SH-SY5Y (cell line): ENCODE data around the gene MID1IP1.

Experiments used
- GATA2 ChIP-seq: IDR thresholded peaks from 2 replicates; pipeline ENCODE4 v1.6.1; 2011; ENCODE audit warnings: mild to moderate bottlenecking, low read depth, low read length
- GATA3 ChIP-seq: IDR thresholded peaks from 2 replicates; pipeline ENCODE4 v1.6.1; 2011; ENCODE audit warnings: low read depth, mild to moderate bottlenecking, low read length, moderate library complexity

The MID1IP1 gene

DNA sequence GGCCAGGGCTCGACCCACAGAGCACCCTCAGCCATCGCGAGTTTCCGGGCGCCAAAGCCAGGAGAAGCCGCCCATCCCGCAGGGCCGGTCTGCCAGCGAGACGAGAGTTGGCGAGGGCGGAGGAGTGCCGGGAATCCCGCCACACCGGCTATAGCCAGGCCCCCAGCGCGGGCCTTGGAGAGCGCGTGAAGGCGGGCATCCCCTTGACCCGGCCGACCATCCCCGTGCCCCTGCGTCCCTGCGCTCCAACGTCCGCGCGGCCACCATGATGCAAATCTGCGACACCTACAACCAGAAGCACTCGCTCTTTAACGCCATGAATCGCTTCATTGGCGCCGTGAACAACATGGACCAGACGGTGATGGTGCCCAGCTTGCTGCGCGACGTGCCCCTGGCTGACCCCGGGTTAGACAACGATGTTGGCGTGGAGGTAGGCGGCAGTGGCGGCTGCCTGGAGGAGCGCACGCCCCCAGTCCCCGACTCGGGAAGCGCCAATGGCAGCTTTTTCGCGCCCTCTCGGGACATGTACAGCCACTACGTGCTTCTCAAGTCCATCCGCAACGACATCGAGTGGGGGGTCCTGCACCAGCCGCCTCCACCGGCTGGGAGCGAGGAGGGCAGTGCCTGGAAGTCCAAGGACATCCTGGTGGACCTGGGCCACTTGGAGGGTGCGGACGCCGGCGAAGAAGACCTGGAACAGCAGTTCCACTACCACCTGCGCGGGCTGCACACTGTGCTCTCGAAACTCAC lies 3.6 kb downstream of the MID1IP1 start:
- no peak for TF ChIP-seq GATA2

DNA sequence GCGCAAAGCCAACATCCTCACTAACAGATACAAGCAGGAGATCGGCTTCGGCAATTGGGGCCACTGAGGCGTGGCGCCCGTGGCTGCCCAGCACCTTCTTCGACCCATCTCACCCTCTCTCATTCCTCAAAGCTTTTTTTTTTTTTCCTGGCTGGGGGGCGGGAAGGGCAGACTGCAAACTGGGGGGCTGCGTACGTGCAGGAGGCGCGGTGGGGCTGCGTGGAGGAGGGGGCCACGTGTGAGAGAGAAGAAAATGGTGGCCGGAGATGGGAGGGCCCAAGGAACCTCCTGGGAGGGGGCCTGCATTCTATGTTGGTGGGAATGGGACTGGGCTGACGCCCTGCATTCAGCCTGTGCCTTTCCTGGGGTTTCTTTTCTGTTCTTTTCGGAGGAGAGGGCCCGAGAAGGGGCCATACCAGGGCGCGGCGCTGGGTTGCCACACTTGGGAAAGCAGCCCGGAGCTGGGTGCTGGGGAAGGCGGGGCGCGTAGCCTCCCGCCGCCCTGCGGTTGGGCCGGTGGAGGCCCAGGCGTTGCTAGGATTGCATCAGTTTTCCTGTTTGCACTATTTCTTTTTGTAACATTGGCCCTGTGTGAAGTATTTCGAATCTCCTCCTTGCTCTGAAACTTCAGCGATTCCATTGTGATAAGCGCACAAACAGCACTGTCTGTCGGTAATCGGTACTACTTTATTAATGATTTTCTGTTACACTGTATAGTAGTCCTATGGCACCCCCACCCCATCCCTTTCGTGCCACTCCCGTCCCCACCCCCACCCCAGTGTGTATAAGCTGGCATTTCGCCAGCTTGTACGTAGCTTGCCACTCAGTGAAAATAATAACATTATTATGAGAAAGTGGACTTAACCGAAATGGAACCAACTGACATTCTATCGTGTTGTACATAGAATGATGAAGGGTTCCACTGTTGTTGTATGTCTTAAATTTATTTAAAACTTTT lies 4.5 kb downstream of the MID1IP1 start:
- TF ChIP-seq GATA2 (no peak), GATA3 (no peak)

DNA sequence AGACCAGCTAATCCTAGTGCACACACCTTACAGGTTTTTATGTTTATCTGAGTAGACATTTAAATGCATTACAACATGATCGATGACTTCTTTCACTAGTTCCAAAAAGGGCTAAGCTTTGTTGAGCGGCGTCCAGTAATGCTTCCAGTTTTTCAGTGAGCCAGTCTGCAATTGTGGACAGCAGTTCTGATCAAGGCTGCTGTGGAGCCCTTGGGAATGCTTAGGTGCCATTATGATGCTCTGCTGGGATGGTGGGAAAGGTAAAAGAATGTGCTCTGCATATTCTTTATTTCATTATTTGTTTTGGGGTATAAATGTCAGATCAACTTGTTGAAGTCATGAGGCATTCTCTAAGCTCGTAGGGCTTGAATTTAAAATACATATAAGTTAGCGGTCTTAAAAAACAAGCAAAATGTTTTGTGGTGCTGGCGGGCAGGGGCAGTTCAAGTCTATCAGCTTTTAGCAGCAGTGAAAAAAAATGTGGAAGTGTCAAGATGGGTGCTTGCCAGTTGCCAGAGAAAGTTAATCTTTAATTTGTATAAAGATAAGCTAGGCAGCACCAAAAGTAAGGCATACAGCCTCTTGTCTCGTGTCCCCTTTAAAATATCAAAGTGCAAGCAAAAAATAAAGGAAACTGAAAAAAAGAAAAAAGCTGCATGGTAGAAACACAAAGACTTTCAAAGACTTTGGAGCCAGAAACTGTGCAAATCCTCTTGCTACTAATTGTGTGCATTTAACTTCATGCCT lies 5.8 kb downstream of the MID1IP1 start:
- TF ChIP-seq GATA2 (no peak), GATA3 (no peak)

DNA sequence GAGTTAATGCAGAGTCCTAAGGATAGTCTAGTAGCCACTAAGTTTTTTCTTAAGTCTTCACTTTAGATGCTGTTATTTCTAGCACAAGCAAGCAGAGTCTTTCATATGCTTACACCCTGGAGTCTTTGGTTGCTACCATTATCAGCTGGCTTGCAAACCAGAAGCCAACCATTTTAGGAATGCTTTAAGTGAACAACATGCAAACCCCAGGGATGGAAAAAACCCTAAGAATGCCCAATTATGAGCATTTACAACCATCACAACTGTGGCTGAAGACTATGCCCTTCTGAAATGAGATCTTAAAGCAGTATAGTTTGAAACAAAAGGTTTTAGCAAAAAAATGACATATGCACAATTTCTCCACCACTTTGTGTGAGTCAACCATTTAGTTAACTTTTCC lies 6.6 kb downstream of the MID1IP1 start:
- no peak for TF ChIP-seq GATA3

DNA sequence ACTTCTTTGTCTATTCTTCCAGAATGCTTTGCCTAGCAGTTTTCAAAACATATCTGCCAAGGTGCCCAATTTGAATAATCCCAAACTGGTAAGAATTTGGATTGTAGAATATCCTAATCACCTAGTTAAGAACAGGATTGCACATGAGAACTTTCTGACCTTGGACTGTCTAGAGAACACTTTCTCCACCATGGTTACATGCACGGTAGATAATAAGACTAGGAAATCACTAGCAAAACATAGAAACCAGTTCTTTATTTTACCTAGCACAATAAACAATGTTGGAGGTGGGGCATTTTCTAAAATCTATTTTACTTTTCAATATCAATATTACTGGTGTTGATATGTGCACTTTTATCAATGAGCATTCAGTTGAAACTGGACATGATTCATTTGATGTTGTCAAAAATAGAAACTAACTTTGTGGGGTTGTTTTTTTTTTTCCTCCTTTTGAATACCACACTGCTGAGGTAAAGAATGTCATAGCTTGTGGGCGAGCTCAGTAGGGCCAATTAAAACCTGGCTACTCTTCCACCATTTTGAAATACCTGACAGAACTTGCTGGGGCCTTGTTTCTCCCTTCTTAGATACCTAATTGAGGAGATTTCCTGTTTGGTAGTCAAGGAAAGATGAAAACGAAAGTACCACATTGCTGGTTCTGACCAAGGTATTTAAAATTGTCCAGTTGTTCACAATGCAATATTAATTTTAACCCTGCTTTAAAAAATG lies 10.4 kb downstream of the MID1IP1 start:
- no peak for TF ChIP-seq GATA3

DNA sequence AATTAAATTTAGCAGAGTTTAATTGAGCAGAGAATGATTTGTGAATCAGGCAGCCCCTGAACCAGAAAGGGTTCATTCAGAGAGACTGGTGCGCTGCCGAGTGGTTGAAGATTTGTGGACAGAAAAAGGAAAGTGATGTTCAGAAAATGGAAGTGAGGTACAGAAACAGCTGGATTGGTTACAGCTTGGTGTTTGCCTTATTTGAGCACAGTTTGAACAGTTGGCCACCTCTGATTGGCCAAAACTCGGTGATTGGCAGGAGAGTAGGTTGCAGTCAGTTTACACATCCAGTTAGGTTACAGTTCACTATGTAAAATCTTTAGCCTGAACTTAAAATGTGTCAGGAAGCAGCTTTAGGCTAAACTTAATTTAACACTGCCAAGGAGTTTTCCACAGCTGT lies 14.9 kb downstream of the MID1IP1 start:
- TF ChIP-seq GATA3 (no peak), GATA2 (no peak)

DNA sequence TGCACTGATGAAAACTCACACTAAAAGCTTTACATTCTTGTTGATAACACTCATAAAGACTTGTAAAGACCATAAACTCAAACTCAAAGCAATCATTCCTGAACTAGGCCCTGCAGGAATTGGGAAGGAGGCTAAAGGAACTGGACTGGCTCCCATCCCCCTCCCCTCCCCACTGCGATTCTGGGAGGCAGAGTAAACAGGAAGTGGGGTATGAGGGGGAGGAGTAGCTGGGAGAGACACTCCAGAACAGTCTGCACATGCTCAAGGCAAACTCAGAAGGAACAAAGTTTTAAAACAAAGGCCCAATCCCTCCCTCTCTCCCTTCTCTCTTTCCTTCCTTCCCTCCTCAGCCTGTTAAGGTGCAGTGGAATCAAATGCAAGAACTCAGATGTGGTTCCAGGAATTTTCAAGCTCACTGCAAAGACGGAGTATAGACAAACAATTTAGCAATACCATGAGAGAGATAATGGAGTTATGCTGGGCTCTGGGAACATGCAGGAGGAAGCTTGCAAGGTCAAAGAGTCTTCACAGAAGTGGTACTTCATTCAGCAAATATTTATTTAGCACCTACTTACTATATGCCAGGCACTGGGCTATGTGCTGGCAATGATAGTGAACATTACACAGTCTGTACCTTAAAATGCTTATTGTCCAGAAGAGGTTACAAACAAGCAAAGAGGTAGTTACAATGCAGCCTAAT lies 15.9 kb downstream of the MID1IP1 start:
- TF ChIP-seq GATA3 (no peak), GATA2 (no peak)

GRCh38 chrX:38819163-38819562 lies 17.9 kb downstream of the MID1IP1 start:
- TF ChIP-seq GATA3 (no peak), GATA2 (no peak)

- TF ChIP-seq GATA2 = no peak
- TF ChIP-seq GATA3 = no peak
Observed at GRCh38 chrX:38819709-38820108, 18.4 kb downstream of the MID1IP1 start.

DNA sequence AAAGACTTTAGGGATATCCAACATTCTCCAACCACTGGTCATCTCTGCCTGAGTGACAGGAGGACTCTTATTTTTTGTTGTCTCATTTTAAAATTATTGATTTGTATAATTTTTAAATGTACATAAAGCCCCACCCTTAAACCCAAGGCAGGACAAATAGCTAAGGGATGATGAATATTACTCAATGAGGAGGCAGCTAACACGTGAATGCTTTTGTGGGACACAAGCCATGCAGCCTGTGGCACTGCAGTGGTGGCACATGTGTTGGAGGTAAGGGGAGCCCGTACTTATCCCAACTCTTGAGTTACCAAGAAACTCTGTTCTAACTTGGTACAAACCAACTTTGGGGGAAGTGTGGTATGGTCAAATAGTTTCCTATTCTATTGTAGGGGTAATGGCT lies 19.5 kb downstream of the MID1IP1 start:
- no peak for TF ChIP-seq GATA3
- no peak for TF ChIP-seq GATA2

- no peak for TF ChIP-seq GATA3
- no peak for TF ChIP-seq GATA2
Observed at GRCh38 chrX:38824176-38824575, 22.9 kb downstream of the MID1IP1 start.

DNA sequence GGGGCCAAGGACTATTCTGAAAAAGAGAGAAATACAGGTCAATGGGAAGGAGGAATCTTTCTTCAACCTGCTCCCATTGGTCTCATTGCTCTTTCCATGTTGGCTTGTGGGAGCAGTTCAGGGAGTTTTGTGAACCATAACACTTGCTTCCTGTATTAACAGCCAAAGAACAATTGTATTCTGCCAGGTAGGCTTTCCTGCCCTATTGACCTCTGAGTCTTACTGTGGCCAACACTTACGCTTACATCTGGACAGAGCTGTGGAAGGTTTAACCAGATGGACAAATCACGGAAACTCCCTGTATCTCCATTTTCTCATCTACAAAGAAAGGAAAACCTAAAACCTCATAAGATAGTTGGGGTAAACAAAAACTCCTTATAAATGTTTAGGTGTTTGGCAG lies 30.7 kb downstream of the MID1IP1 start:
- TF ChIP-seq GATA2 (no peak), GATA3 (no peak)

GRCh38 chrX:38837389-38837788 lies 36.1 kb downstream of the MID1IP1 start:
- no peak for TF ChIP-seq GATA2
- no peak for TF ChIP-seq GATA3

- TF ChIP-seq GATA3 (no peak), GATA2 (no peak)
Observed at GRCh38 chrX:38839277-38839676, 38.0 kb downstream of the MID1IP1 start.
